Measurements from ENCODE around the gene EME2. TPM values are rescaled to one million over a fixed set of nuclear protein-coding genes. Genes with fewer than 3 reads are reported as not detected.

EME2 gene
- total and polyA plus RNA-seq, 2 of the 13 experiments (the other 11 are each of a cell fraction or from before 2014, with no cell fraction given): 4.4 to 7.6 TPM

GRCh38 chr16:1823821-1824220 is 51.2 kb downstream of the EME2 start (continued):
- TF ChIP-seq SOX6 (IDR thresholded peaks at IDR 0.05) (no peak), SOX6 (CRISPR knock-in tag; IDR thresholded peaks at IDR 0.05) (no peak), ZBTB38 (CRISPR knock-in tag; IDR thresholded peaks at IDR 0.05) (peak; percentile 31; the same call in 1 of the 2 replicates), NR2F6 (IDR thresholded peaks at IDR 0.05) (no peak), NR2F6 (CRISPR knock-in tag; IDR thresholded peaks at IDR 0.05) (peak; percentile 45; the same call in 1 of the 2 replicates), USF2 (IDR thresholded peaks at IDR 0.05; ENCODE audit: low read depth, low read length) (no peak), USF2 (CRISPR knock-in tag; IDR thresholded peaks at IDR 0.05; ENCODE audit: borderline replicate concordance) (no peak), PATZ1 (CRISPR knock-in tag; IDR thresholded peaks at IDR 0.05) (peak; percentile 52), ZNF292 (CRISPR knock-in tag; IDR thresholded peaks at IDR 0.05; ENCODE audit: borderline replicate concordance, low read depth) (0 out of 2 replicates have a peak, but pooled peaks have one; percentile 43), IRF2 (CRISPR knock-in tag; IDR thresholded peaks at IDR 0.05) (0 out of 2 replicates have a peak, but pooled peaks have one; percentile 32), GATAD2A (CRISPR knock-in tag; IDR thresholded peaks at IDR 0.05) (0 out of 2 replicates have a peak, but pooled peaks have one; percentile 36), ZNF816 (CRISPR knock-in tag; IDR thresholded peaks at IDR 0.05; ENCODE audit: borderline replicate concordance) (no peak), GABPB1 (CRISPR knock-in tag; IDR thresholded peaks at IDR 0.05) (0 out of 2 replicates have a peak, but pooled peaks have one; percentile 27), PITX1 (CRISPR knock-in tag; IDR thresholded peaks at IDR 0.05) (0 out of 2 replicates have a peak, but pooled peaks have one; percentile 34), CCDC6 (CRISPR knock-in tag; IDR thresholded peaks at IDR 0.05) (no peak), RAD21 (CRISPR knock-in tag; IDR thresholded peaks at IDR 0.05) (peak; percentile 75), ZNF703 (CRISPR knock-in tag; IDR thresholded peaks at IDR 0.05; ENCODE audit: borderline replicate concordance) (no peak), SMC3 (IDR thresholded peaks at IDR 0.05; ENCODE audit: low read length) (peak; percentile 36), ZFY (CRISPR knock-in tag; IDR thresholded peaks at IDR 0.05) (peak; percentile 23; the same call in 1 of the 2 replicates), HOXA3 (CRISPR knock-in tag; IDR thresholded peaks at IDR 0.05) (peak; percentile 45; the same call in 1 of the 2 replicates), ZNF143 (CRISPR knock-in tag; IDR thresholded peaks at IDR 0.05) (no peak), NFAT5 (CRISPR knock-in tag; IDR thresholded peaks at IDR 0.05) (no peak), ZNF350 (CRISPR knock-in tag; IDR thresholded peaks at IDR 0.05; ENCODE audit: borderline replicate concordance, low read depth) (peak; percentile 42; the same call in 1 of the 2 replicates), GATAD1 (CRISPR knock-in tag; IDR thresholded peaks at IDR 0.05) (peak; percentile 68)

Data from HepG2 (cell line).